Measurements from ENCODE around the gene SYT15B.
"Not testable (repeated sequence)": the region's sequence is repeated elsewhere in the genome, so short reads cannot be mapped to it uniquely, and the experiment has no call there.

SYT15B gene

DNA sequence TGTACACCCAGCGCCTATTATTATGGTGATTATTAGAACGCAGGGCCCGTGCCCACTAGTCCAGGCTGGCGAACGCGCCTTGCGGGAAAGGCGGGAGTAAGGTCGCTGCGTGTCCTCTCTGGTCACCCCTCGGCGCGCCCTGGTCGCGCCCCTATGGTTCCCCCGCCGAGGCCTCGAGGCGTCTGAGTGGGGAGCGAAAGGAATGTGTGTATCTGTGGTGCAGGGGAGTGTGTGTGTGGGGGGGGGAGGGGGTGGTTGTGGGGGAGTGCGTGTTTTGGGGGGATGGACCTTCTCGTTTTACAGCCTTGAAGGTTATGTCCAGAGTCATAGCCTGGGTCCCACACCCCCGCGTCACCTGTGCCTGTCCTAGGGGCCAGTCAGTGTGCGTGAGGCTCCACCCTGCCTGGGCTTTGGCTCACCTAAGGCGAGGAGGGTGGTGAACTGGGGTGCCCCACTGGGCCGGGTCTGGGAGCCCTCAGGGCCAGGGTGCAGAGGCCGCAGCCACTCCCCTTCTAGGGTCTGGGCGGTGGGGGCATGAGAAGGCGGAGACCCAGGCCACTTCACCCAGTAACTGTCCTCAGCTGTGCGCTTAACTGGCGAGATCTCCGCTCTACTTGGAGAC, at the start of gene SYT15B:
TSS of gene SYT15B (minus strand) at position 39 of the 622 bp plus-strand sequence. CDS start 952 bp downstream, outside the sequence.
- not testable (repeated sequence) for DNase-seq

DNA sequence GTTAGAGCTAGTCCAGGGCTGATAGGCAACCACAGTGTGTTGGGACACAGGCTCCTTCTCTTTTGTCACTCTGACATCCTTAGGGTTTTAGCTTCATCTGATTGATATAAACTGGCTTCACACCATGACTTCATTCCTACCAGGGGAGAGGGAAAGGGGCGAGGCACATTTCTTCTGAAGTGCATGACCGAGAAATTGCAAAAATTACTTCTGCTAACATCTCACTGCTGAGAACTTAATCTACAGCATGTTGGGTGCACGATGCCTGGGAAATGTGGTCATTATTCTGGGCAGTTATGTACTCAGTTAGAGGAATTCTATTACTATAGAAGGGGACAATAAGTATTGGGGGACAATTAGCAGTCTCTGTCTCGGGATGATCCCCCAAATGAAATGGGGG, 16.2 kb upstream of the SYT15B start:
- not testable (repeated sequence) for DNase-seq

DNA sequence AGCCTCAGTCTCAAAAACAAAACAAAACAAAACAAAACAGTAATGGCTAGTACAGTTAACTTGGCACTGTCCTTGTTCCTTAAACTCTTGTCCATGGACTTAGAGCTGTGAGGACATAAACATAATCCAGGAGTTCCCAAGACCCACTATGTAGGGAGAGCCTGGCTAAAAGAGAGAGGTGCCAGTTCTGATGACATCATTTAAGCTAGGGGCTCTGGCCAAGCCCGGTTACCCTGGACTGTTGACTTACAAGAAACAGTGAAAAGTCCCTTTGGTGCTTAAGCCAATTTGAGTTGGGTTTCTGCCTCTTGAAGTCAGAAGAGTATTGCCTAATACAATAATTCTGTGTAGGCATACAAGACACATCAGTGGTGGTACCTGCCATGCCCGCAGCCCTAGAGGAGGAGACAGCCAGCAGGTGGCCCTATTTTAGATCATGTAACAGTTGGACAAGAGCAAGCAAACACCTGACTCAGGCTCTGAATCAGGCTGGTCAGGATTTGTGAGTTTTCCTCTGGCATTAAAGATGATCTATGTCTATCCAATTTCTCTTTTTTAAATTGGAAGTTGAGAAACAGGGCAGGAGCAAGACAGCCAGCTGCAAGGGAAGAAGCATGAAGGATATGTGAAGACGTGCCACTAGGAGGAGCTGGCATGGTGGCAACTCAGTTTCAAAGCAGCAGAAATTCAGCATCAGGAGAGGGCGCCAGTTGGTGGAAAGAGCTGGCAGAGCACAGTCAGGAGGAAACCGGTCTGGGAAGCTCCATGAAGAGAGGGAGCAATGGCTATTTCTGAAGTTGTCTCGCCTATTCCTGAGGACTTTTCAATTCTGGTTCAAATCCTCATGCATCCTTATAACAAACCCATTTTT, 12.2 kb upstream of the SYT15B start:
- peak in 1 of 2 experiments; percentile 3 for DNase-seq

DNA sequence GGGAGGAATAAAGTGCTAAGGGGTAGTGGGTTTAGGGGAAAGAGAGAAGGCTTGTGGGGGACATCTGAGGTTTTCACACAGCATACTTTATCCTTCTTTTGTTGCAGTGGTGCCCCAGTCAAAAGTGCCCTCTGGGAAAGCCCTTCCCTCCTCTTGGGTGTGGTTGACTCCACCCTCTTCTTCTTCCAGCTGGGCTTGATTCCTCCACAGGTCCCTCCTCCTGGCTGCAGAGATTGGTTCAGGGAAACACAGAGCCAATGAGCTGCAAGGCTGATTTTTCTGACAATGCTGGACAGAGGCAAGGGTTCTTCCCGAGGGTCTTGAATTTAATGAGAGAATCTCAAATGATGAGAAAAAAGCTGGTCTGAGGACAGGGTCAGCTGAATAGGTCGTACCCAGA, 7.4 kb upstream of the SYT15B start:
- DNase-seq: not testable (repeated sequence)

DNA sequence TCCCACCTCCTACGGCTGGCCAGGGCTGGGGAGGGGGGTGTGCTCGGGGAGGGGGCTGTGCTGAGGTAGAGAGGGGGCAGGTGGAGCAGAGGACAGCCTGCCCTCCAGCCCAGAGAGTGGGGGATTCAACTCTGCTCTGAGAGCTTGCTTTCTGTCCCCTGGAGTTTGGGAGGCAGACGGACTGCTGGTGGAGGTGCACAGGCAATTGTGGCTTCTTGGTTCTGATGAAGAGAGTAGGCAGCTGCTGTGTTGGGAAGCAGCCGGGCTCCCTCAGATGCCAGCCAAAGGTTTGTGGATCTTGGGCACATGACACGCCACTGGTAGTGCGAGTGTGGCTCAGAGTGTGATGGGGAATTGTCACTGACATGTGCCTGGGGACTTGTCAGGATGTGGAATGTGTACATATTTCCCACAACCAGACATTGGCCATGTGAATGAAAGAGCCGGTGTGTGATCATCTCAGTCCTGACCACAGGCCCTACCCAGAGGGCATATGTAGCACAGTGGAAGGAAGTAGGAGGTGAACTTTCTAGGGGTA, 5.3 kb upstream of the SYT15B start:
- DNase-seq: not testable (repeated sequence)

DNA sequence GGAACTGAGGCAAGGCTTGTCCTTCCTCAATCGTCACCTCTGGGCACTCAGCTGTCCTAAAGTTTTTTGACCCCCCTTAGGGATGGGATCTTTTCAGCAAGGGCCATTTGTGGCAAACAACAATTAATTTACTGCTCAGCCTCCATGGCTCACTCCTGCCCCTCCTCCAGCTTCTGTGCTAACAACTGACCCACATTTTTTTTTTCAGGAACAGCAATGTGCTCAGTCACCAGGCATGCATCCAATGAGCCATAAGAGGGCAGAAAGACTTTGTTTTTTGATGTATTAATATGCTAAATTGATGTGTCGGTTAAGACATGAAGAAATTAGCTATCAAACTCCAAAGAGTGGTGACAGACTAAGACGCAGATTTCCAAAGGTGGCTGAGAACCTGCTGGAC, 4.7 kb upstream of the SYT15B start:
- not testable (repeated sequence) for DNase-seq

DNA sequence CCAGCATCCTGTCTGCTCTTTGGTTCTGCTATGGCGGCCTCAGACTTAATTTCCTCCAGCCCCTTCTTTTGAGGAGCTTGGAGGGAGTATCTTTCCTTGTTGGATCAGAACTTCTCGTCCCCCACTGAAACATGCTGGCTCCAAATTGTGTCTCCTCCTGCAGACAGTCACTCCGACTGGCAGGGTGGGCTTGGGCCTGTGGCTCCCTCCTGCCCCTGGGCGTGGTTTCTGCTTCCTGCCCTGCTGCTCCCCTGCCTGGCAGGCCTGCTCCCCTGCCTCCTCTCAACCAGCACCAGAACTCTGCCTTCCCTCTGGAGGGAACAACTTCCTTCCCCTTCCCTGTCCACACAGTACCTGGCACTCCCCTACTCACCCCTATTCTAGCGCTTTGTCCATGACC, 3.8 kb upstream of the SYT15B start:
- not testable (repeated sequence) for DNase-seq

DNA sequence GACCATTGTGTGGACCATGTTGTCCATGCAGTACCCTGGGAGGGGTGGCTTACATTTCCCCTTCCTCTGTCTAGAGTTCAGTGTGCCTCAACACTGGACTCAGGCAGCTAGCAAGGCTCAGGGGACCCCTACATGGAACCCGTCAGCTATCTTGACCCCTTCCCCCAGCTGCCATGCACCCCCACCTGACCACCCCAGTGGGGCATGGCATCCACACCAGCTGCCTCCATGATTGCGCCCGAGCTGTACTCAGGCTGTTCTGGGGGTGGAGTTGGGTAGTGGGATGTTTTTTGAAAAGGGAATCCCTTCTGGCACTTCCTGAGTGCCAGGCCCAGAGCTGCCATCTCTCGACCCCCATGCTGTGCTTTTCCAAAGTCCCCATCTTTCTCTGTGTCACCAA, 1.8 kb upstream of the SYT15B start:
- not testable (repeated sequence) for DNase-seq

DNA sequence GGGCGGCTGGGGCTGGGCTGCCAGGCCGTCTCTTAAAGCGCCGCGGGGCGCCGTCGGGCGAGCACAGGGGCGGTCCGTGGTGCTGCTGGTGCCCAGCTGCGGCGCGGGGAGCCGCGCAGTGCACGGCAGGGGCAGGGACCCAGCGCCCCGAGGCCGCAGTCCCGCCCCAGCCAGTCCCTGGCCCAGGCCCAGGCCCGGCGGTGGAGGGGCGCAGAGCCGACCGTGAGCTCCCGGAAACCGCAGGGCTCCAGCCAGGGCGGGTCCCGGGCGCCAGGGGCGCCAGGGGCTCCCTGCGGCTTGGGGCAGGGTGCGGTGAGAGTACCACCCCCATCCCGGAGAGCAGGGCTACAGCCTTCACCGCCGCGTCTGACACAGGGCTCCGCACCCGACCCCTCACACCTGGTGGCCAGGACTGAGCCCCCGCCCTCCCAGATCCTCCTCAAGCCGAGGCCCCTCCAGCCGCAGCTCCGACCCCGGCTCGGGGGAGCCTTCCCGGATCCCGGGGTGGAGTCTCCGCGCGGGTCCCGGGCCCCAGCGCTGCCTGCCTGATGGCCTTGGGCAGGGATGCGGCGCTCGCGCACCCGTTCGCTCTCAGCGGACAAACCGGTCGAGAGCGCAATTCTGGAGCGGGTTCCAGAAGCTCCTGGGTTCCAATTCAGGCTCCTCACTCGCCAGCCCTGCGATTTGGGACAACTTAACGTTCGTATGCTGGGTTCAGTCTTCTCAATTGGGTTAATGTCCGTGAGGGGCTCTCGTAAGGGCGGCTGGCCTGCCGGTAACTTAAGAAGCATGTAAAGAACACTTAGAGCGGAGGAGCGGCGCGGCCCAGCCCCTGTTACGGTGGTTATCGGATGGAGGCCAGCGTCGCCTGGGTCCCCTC, 478 bp downstream of the SYT15B start:
- DNase-seq: not testable (repeated sequence)

DNA sequence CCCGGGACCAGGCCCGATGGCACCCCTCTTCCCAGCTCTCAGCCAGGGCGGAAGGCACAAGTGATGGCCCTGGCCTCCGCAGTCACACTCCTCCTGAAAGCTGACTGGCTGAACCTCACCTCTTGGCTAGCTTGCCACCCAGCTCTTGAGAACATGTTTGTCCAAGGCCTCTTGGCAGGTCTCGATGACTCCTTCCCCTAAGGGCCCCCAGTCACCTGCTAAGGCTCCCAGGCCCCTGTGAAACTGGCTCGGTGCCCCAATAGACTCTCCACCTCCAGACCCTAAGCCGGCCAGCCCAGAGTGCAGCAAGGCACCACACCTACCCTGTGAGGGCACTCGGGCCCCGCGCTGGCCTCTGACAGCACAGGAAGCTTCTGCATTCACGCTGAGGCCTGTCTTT, 4.5 kb downstream of the SYT15B start:
- DNase-seq: not testable (repeated sequence)

DNA sequence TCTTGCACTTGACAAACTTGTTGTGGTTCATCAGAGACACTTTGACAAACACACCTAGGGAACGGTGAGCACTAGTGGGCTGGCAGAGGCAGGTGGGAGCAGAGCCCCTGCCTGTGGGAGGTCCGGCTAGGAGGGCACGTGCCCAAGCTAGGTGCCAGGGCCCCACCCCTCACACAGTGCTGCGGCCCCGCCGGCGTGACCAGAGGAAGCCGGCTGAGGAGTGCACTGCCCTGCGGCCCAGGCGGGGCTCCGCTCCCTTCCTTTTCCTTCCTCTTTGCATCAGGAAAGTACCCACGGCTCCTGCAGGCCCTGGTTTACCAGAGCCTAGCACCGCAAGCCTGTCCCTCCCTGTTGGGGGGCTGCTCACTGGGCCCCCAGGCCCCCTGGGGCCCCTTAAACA, 7.2 kb downstream of the SYT15B start:
- not testable (repeated sequence) for DNase-seq

DNA sequence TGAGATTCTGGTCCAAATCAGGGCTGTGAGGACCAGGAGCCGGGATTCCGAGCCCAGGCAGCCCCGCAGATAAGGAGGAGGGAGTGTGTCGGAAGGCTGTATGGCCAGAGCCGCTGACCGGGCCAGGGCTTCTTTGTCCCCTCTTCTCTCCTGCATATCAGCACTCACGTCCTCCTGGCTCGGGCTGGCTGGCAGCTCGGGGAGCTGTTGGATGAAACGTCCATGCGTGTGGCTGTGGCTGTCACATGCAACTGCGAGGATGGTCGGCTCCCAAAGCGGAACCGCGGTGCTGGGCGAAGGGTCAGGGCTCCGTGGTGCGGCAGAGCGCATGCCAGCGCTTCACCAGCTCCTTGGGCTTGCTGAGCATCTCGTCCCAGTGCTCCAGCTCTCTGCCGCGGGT, 9.5 kb downstream of the SYT15B start:
- not testable (repeated sequence) for DNase-seq

DNA sequence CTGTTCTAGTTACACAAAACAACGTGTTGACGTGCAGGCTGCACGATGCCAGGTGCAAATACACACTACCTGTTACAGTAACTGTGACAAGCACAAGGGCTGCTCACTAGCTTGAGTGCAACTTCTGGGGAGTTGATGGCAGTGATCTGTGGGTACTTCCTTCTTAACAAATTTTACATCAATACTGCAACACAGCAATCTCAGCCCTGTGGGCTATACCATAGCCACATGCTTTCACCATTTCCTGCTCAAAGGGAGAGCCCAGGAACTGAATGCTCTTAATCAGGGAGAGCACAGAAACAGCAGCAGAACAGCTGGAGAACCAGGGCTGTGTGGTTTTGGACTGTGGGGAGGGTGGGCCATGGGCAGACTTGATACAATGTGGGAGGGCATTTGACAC, 10.2 kb downstream of the SYT15B start:
- DNase-seq: not testable (repeated sequence)

DNA sequence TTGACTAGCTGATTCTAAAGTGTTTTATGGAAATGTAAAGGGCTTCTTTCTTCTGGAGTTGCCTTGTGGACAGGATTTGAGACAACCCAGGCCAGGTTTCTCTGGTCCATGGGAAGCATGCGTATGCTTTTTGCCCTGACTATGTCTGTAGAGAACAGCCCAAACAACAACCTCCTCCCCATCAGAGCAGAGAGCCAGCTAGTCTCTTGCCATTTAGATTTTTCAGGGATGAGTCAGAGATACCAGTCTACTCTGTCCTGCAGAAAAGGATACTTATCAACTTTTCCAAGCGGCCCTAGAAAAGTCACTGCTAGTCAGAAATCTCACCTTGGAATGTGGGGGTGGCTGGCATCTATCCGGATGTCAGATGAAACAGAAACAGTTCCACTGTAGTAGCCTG, 11.6 kb downstream of the SYT15B start:
- not testable (repeated sequence) for DNase-seq

DNA sequence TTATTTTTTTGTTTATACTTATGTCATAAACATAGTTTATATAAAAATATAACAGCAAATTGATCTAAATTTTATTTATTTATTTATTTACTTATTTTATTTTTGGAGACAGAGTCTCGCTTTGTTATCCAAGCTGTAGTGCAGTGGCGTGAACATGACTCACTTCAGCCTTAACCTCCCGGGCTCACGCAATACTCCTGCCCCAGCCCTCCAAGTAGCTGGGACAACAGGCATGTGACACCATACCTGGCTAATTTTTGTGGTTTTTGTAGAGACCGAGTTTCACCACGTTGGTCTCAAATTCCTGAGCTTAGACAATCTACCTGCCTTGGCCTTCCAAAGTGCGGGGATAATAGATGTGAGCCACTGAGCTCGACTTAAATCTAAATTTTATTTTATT, 13.0 kb downstream of the SYT15B start:
- not testable (repeated sequence) for DNase-seq

DNA sequence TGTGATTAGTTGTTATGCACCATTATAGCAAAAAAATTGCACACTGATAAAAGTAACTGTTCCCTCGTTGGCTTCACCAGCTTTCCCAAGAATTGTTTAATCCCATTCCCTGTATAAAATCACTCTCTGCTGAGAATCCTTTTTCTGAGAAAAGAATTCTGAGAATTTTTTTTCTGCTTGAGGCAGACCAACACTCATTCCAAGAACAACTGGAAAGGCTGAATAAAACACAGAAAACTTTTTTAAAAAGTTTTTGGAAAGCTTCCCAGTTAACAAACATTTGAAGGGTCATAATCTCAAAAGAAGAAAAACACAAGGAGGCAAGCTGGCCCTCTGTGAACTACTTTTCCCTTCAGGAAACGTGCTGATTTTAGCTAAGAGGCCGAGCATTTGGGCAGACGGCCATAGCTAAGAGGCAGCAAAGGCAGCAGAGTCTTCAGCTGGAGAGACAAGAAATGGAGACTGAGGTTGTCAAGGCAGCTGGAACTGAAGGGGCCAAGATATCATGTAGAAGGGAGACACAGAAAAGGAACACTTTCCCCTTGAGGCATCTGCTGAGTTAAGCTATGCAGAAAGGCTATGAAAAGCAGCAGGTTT, 16.5 kb downstream of the SYT15B start:
- not testable (repeated sequence) for DNase-seq

DNA sequence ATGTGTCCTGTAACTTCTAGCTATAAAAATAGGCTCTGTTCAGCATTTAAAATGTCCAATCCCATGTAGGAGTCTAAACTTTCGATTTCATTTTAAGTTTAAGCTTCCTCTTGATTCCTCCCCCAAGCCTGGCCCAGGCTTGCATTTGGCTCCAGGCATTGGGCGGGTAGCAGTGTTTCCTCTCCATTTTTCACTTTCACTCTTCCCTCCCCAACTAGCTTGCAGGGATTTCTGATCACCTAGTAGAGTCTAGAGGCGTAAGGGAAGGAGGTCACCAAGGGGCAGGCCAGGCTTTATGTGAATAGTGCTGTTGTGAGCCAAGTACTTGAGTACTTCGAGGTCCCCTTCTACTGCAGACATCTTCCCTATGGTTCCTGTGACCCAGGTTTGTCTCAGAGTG, 18.5 kb downstream of the SYT15B start:
- DNase-seq: not testable (repeated sequence)

DNA sequence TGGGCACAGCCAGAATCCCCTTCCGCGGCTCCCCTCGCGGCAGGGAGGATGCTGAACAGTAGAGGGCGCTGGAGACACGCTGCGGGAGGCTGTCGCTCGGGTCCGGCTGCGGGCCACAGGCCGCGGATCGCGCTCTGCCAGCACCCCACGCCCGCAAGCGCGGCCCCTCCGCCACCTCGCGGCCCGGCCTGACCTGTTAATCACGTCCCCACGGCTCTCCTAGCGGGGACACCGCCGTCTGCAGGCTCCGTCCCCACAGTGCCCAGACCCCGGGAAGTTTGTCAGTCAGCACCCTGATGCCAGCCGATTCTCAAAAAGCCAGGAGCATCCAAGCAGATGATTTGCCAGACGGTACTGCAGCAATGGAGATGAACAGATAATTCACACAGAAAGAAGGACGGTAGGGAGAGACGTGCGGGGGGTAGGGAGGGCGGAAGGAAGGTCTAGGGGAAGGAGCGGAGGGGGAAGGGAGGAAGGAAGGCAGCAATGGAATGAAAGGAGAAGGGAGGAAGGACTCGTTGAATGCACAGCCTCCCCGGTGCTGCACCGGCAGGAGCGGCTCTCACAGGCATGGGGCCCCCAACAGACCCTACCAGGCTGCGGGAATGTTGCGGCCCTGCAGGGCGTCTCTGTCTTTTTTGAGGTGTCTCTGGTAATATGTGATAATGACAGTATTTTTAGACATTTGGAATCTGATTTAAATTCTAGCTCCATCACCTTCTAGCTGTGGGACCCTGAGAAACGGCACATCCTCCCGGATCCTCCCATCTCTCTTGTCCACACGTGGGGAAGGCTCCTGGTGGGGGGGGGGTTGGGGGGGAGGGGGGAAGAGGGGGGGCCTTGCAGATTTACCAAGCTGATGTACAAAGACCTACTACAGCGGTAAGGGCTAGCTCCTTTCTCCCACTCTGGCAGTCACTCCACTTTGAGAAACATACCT, 19.5 kb downstream of the SYT15B start:
- not testable (repeated sequence) for DNase-seq

DNA sequence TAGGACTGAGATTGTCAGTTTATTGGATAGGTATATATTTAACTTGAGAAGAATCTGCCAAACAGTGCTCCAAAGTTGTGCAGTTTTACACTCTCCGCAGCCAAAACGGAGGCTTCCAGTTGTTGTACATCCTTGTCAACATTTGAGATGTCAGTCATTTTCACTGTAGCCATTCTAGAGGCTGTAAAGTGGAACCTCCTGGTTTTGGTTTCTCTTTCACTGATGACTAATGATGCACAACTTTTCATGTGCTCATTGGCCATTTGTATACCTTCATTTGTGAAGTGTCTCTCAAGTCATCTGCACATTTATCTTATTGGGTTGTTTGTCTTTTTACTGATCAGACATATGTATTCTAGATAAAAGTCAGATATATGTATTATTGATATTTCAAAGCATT, 22.5 kb downstream of the SYT15B start:
- not testable (repeated sequence) for DNase-seq

DNA sequence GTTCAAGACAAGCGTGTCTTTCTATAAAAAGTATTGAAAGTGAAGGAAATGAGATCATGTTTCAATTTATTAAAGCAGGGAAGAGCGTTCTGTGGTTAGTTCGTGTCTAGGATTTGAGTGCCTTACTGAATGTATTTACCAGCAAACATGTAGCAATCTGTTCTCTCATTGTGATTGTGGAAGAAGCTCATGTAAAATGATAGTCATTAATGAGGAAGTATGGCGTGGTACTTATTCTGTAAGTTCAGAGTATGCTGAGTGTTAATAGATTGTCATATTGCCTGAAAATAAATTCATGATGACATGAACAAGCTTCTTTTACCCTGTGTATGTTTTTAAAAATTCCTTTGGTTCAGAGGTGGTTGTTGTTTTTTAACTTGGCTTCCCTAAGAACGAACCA, 32.5 kb downstream of the SYT15B start:
- DNase-seq: not testable (repeated sequence)

DNA sequence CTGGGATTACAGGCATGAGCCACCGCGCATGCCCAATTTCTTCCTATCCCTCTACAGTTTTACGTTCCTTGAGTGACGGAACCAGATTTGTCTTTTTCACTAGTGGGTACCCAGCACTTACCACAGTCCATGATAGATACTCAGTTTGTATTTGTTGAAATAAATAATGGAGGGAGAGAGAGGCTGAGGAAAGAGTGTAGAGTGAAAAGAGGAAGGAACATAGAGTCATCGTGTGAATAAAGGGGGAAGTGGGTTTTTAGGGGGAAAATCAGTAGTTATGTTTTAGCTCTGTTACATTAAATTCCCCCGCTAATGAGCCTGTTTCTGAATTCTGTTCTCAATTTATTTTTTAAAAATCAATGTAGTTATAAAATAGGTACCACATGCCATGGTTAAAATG, 37.7 kb downstream of the SYT15B start:
- not testable (repeated sequence) for DNase-seq
